Upper lobe of left lung (tissue), 6 donors: Measurements from ENCODE around the gene GIMAP8. TPM values are rescaled to one million over a fixed set of nuclear protein-coding genes. Genes with fewer than 3 reads are reported as not detected.

ENCODE experiments used
- ATAC-seq, 2 donors: fragments of 200-7000 bp; cut with Tn5 transposase; one replicate each; pipeline ENCODE4 v1.9.1; 2022; ENCODE audit warnings: mild to moderate bottlenecking in 2 of 2, moderate library complexity in 2 of 2; ENCODE audit not compliant: low FRiP score in 2 of 2
- DNase-seq, 2 donors: peaks; one replicate each; pipeline ENCODE4 v3.0.0-alpha.2; 2019 to 2020
- H3K27ac ChIP-seq, 4 donors: fragments of 200-600 bp; sonication (generic); one replicate each; pipeline ENCODE4 v1.5.1; 2016 to 2019
- H3K27me3 ChIP-seq, 4 donors: fragments of 200-600 bp; sonication (generic); one replicate each; pipeline ENCODE4 v1.5.1; 2017 to 2019
- H3K36me3 ChIP-seq, 4 donors: fragments of 200-600 bp; sonication (generic); one replicate each; pipeline ENCODE4 v1.5.1; 2016 to 2019
- H3K4me1 ChIP-seq, 4 donors: fragments of 200-600 bp; sonication (generic); one replicate each; pipeline ENCODE4 v1.5.1; 2018 to 2019
- H3K4me3 ChIP-seq, 4 donors: fragments of 200-600 bp; sonication (generic); one replicate each; pipeline ENCODE4 v1.5.1; 2017 to 2019; ENCODE audit warnings: mild to moderate bottlenecking in 2 of 4, moderate library complexity in 1 of 4
- H3K9me3 ChIP-seq, 4 donors: fragments of 200-600 bp; sonication (generic); one replicate each; pipeline ENCODE4 v1.5.1; 2018 to 2019
- EP300 ChIP-seq, 4 donors: sonication (generic); formaldehyde crosslinking; IDR thresholded peaks; one replicate each; pipeline ENCODE4 v1.5.1; 2017; ENCODE audit warnings: antibody characterized with exemption in 4 of 4, control low read depth in 2 of 4
- POLR2A ChIP-seq, 4 donors: fragments of 450-650 bp; IDR thresholded peaks; one replicate each; pipeline ENCODE4 v1.5.1; 2016 to 2017; ENCODE audit warnings: antibody characterized with exemption in 4 of 4, mild to moderate bottlenecking in 2 of 4
- POLR2AphosphoS5 ChIP-seq, 2 donors: sonication (generic); formaldehyde crosslinking; IDR thresholded peaks; one replicate each; pipeline ENCODE4 v1.5.1; 2017; ENCODE audit warnings: antibody characterized with exemption in 2 of 2
- WGBS, 2 donors: methylation state at CpG; one replicate each; pipeline ENCODE4 v1.1.5; 2017 to 2018; 5-methylcytosine and 5-hydroxymethylcytosine counted together
- total RNA-seq, 6 donors: library from RNA; depleted of rRNA in 4 of 6; stranded (reverse); fragments of >200 nt in 4 of 6; gene quantifications; one replicate each; pipeline versions ENCODE4 v1.1.0 to v1.2.1, GENCODE V29; 2016 to 2021
- TF ChIP-seq, protein P1 (sequence below), 6 experiments: fragments of 450-650 bp in 4 of 6; fragments of 200-600 bp in 2 of 6; sonication (generic) in 2 of 6; IDR thresholded peaks; one replicate each; pipeline ENCODE4 v1.5.1; 2016 to 2019; ENCODE audit warnings: antibody characterized with exemption in 6 of 6
- donor health status: DM: no; HTN: no; CAD: no; lungs with moderate emphysema.
- donor health status: DM: no; HTN: yes; CAD: no; lungs with severe emphysema.

The GIMAP8 gene
- total RNA-seq, 6 donors from 2014 or later = 15.6 to 39.6 (median 31.7) TPM

GRCh38 chr7:150409300-150410030 is 41.0 kb upstream of the GIMAP8 start:
- no peak for TF ChIP-seq POLR2A (IDR thresholded peaks at IDR 0.05)
- TF ChIP-seq POLR2AphosphoS5 (IDR thresholded peaks at IDR 0.05) = no peak
- no peak for TF ChIP-seq EP300 (IDR thresholded peaks at IDR 0.05)
- TF ChIP-seq, protein P1, sequence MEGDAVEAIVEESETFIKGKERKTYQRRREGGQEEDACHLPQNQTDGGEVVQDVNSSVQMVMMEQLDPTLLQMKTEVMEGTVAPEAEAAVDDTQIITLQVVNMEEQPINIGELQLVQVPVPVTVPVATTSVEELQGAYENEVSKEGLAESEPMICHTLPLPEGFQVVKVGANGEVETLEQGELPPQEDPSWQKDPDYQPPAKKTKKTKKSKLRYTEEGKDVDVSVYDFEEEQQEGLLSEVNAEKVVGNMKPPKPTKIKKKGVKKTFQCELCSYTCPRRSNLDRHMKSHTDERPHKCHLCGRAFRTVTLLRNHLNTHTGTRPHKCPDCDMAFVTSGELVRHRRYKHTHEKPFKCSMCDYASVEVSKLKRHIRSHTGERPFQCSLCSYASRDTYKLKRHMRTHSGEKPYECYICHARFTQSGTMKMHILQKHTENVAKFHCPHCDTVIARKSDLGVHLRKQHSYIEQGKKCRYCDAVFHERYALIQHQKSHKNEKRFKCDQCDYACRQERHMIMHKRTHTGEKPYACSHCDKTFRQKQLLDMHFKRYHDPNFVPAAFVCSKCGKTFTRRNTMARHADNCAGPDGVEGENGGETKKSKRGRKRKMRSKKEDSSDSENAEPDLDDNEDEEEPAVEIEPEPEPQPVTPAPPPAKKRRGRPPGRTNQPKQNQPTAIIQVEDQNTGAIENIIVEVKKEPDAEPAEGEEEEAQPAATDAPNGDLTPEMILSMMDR (IDR thresholded peaks at IDR 0.05) = no peak

DNA sequence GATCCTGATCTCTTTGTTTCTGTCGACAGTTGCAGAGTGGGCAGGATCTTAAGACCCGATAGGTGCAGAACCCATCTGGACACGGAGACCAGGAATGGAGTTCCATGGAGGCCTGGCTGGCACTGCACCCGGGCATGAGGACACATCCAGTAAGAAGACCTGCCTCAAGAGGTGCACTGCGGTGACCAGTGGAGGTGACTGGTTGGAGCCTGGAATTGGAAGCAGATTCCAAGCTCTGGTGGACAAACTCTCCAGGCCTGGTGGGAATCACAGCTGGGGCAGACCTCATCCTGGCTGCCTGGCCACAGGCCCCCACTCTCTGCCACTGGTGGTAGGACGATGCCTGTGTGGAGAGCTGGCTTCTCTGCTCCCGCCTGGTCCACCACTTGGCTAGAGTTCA is 40.3 kb upstream of the GIMAP8 start:
- ATAC-seq (no peak), DNase-seq (peak in 1 of 2 donors; percentile 15)
- no peaks in the 10 kb centered on the region for H3K27me3 ChIP-seq
- peaks cover 0 to 17% (median 6%) of the 10 kb centered on the region in 4 donors for H3K36me3 ChIP-seq
- WGBS, 2 donors = 60 to 98% methylated on average over 2 to 7 of the region's 7 CpGs
- H3K27ac ChIP-seq = no peak overlapping the region
- no peaks in the 10 kb centered on the region for H3K9me3 ChIP-seq
- TF ChIP-seq EP300 (IDR thresholded peaks at IDR 0.05) (no peak), POLR2A (IDR thresholded peaks at IDR 0.05) (no peak)
- TF ChIP-seq, protein P1 (IDR thresholded peaks at IDR 0.05) = no peak
- no peak overlapping the region for H3K4me3 ChIP-seq
- peaks cover 11 to 17% (median 15%) of the 10 kb centered on the region in 4 donors for H3K4me1 ChIP-seq

More at GRCh38 chr7:150409300-150410030, 41.0 kb upstream of the GIMAP8 start:
- WGBS, 2 donors = 78 to 86% methylated on average over 10 of the region's 10 CpGs
- Histone ChIP-seq H3K36me3 (peaks cover 0 to 17% (median 6%) of the 10 kb centered on the region in 4 donors), H3K27me3 (no peaks in the 10 kb centered on the region), H3K4me3 (no peak overlapping the region), H3K4me1 (peaks cover 12 to 18% (median 17%) of the 10 kb centered on the region in 4 donors), H3K9me3 (no peaks in the 10 kb centered on the region), H3K27ac (no peak overlapping the region)
- DNase-seq (peak in 1 of 2 donors; percentile 15), ATAC-seq (no peak)

DNA sequence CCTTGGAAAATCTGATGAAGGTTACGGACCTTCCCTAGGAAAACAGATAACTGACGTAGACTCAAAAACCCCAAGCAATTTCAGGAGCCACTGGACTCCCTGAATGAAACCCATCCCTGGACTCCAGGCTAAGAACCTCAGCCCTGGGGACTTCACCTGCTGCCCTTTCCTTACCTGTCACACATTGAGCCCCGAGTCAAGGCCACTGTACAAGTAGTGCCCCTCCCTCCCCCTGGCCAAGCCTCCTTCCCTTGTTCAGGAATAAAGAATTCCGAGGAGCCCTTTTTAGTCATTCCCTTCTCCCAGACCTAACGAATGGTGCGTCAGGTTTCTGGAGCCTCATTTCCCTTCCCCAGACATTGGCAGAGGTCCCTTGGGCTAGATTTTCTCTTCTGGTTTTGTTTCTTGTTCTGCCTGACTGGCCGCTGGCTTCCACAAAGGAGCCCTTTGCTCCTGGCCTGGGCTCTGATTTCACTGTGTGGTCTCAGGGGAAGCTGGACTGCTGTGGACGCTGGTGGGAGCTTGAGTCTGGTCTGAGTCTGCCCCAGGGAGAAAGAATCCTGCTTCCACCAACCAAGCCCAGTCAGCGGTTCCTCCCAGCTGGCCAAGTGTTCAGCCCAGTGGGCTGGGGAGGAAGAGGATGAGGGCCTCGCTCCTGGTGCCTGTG is 39.6 kb upstream of the GIMAP8 start:
- 83 to 87% methylated on average over 10 of the region's 10 CpGs for WGBS, 2 donors
- Histone ChIP-seq H3K36me3 (peaks cover 0 to 17% (median 6%) of the 10 kb centered on the region in 4 donors), H3K27me3 (no peaks in the 10 kb centered on the region), H3K27ac (no peak overlapping the region), H3K4me1 (peaks cover 11 to 16% (median 14%) of the 10 kb centered on the region in 4 donors), H3K4me3 (no peak overlapping the region), H3K9me3 (no peaks in the 10 kb centered on the region)
- DNase-seq = no peak
- ATAC-seq = no peak
- no peak for TF ChIP-seq POLR2AphosphoS5 (IDR thresholded peaks at IDR 0.05)
- TF ChIP-seq, protein P1 (IDR thresholded peaks at IDR 0.05) = no peak
- no peak for TF ChIP-seq POLR2A (IDR thresholded peaks at IDR 0.05)
- TF ChIP-seq EP300 (IDR thresholded peaks at IDR 0.05) = no peak

DNA sequence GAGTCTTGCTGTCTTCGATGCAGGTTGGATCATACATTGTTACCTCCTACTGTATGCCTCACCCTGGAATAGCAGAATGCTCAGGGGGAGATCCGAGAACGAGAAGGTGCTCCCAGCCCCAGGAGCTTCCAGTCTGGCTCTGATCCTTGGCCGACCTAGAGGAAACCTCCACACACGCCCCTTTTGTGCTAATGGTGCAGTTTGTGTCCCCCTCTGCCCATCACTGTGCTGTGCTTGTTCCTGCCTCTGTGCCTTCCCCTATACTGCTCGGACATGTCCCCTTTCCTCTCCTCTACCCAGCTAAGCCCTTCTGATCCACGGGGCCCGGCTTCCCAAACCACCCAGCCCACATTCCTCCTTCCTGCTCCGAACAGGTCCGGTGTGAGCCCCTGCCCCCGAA is 38.8 kb upstream of the GIMAP8 start:
- H3K27me3 ChIP-seq = no peaks in the 10 kb centered on the region
- TF ChIP-seq POLR2A (IDR thresholded peaks at IDR 0.05) = no peak
- no peak overlapping the region for H3K4me3 ChIP-seq
- H3K4me1 ChIP-seq = peaks cover 3 to 8% (median 6%) of the 10 kb centered on the region in 4 donors
- 79 to 93% methylated on average over 9 to 11 of the region's 11 CpGs for WGBS, 2 donors
- no peaks in the 10 kb centered on the region for H3K9me3 ChIP-seq
- DNase-seq = no peak
- peaks cover 0 to 17% (median 6%) of the 10 kb centered on the region in 4 donors for H3K36me3 ChIP-seq
- ATAC-seq = no peak
- H3K27ac ChIP-seq = no peak overlapping the region

DNA sequence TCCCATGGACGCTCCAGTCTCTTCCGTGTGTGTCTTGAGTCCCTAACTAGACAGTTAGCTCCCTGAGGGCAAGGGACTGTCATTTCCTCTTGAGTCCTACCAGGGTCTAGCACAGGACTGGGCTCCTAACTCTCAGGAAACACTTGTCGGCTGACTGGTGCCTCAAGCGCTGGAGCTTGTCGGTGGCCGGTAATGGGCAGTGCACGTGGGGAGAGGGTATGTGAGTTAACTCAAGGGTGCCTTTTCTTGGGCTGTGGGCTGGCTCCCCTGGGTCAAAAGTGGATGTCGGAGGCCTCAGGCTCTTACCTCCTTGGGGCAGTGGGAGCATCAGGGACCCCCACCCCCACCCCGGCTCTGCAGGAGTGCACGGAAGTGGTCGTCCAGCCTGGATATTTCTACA is 38.4 kb upstream of the GIMAP8 start:
- Histone ChIP-seq H3K27ac (no peak overlapping the region), H3K36me3 (peaks cover 0 to 17% (median 6%) of the 10 kb centered on the region in 4 donors), H3K27me3 (no peaks in the 10 kb centered on the region), H3K4me3 (no peak overlapping the region), H3K4me1 (peaks cover 0 to 4% (median 2%) of the 10 kb centered on the region in 4 donors), H3K9me3 (no peaks in the 10 kb centered on the region)
- ATAC-seq (no peak), DNase-seq (peak in 1 of 2 donors; percentile 18)
- TF ChIP-seq EP300 (IDR thresholded peaks at IDR 0.05) = no peak
- TF ChIP-seq POLR2A (IDR thresholded peaks at IDR 0.05) = no peak
- WGBS, 2 donors = 93 to 96% methylated on average over 9 to 11 of the region's 11 CpGs
